Measurements from ENCODE around the gene MEOX2.

- TF ChIP-seq CTCF (optimal IDR thresholded peaks at IDR 0.05 in 1 of 3, IDR thresholded peaks at IDR 0.05 in 1 of 3, conservative IDR thresholded peaks at IDR 0.05 in 1 of 3; ENCODE audit: extremely low read depth in 1 of 3, insufficient read depth in 2 of 3, low read length in 3 of 3) = no peak
- TF ChIP-seq EZH2 (IDR thresholded peaks at IDR 0.05; ENCODE audit: low read length) = no peak
Measured at GRCh38 chr7:15586266-15586665, 100.2 kb downstream of the MEOX2 start.
